NCI-H1436 (cell line): ENCODE results near the gene GRB10.

Source experiments
- DNase-seq: peaks from one replicate; lab custom pipeline; 2025; lab: John Stamatoyannopoulos, UW

Gene GRB10

DNA sequence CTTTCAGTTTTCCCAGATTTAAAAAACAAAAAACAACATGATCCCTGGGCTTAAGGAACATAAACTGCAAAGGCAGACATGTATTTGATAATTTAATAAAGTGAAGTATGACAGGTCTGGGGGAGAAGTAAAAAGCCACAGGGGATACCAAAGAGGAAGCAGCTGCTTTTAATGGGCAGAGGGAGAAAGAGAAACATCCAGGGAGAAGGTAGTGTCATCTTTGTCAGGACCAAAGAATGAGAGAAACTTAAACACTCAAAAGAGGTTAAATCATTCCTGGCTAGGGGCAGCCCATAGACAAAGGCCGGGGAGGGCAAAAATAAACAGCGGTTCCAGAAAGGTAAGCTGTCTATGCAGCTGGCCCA lies 94.5 kb downstream of the GRB10 start:
- no peak for DNase-seq

GRCh38 chr7:50687575-50688225 lies 95.0 kb downstream of the GRB10 start:
- no peak for DNase-seq

DNA sequence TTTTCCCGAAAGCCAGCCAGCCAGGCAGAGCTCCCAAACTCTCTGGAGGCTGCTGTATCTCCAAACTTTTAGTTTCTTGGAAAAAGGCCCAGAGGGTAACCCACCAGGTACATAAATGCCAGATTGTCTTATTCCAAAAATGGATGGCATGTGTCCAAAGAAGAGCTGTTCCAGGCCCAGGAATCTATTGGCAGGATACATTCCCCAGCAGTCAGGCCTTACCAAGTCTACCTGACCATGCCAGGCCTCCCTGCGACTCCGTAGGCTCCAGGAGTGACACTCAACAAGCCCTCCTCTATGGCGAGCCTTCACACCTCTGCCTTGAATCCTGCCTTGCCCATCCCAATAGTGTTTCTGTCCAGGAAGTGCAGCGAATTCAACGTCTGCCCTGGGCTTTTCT lies 95.6 kb downstream of the GRB10 start:
- DNase-seq, result no peak

- no peak for DNase-seq
Measured at GRCh38 chr7:50685135-50686065, 97.3 kb downstream of the GRB10 start.

GRCh38 chr7:50684713-50685075 lies 98.0 kb downstream of the GRB10 start:
- DNase-seq, result no peak

DNA sequence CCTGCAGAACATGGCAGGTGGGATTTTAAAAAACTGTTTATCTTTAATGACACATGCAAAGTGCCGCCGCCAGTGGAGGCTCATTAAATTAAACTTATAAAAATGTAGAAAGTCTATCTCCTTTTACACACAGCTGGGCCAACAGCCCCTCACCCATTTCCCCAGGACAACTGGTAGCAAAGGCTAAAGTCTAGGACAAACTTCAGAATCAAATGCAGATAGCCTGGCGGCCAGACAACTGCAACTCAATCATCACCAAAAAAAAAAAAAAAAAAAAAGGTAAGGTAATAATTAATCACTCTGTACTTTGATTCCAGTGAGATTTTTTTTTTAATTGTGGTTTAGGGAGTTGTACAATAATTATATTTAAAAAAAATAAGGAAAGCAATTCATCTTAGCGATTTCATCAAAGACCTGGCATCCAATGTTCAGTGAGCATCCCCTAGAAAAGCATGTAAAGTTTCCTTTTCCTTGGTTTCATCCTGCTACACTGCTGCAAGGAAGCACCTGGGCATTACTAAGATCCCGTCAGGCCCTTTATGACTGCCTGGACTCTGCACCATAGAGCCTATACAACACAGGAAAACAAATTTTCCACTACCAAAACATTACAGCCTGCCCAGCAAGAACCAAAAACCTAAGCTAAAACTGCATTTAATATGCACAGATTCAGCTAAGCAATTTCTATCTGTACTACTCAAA lies 98.5 kb downstream of the GRB10 start:
- DNase-seq, result no peak

GRCh38 chr7:50682573-50682972 lies 100.1 kb downstream of the GRB10 start:
- DNase-seq, result no peak

GRCh38 chr7:50682079-50682478 lies 100.6 kb downstream of the GRB10 start:
- DNase-seq, result no peak

- DNase-seq, result no peak
Measured at GRCh38 chr7:50681432-50682045, 101.2 kb downstream of the GRB10 start.

- peak; percentile 37 for DNase-seq
Measured at GRCh38 chr7:50679218-50680007, 103.3 kb downstream of the GRB10 start.

GRCh38 chr7:50678586-50678985 lies 104.1 kb downstream of the GRB10 start:
- DNase-seq, result no peak

- no peak for DNase-seq
Measured at GRCh38 chr7:50677638-50677996, 105.1 kb downstream of the GRB10 start.

- DNase-seq, result no peak
Measured at GRCh38 chr7:50676740-50677637, 105.7 kb downstream of the GRB10 start.

DNA sequence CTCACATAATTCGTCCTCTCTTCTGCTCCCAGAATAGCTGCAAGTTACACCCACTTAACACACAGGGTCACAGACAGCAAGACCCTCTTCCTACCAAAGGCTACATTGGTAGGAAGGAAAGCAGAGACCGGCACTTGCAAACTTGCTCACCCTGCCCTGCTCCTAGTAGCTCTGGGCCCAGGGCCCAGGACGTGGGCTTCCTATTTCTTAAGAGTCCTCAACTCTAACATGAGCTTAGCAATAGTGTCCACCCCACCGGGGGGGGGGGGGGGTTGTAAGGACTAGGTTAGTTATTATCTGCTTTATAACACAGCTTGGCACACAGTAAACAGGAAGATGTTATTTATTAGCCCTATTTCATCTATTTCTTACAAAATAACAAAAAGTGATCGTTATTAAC lies 106.6 kb downstream of the GRB10 start:
- no peak for DNase-seq

DNA sequence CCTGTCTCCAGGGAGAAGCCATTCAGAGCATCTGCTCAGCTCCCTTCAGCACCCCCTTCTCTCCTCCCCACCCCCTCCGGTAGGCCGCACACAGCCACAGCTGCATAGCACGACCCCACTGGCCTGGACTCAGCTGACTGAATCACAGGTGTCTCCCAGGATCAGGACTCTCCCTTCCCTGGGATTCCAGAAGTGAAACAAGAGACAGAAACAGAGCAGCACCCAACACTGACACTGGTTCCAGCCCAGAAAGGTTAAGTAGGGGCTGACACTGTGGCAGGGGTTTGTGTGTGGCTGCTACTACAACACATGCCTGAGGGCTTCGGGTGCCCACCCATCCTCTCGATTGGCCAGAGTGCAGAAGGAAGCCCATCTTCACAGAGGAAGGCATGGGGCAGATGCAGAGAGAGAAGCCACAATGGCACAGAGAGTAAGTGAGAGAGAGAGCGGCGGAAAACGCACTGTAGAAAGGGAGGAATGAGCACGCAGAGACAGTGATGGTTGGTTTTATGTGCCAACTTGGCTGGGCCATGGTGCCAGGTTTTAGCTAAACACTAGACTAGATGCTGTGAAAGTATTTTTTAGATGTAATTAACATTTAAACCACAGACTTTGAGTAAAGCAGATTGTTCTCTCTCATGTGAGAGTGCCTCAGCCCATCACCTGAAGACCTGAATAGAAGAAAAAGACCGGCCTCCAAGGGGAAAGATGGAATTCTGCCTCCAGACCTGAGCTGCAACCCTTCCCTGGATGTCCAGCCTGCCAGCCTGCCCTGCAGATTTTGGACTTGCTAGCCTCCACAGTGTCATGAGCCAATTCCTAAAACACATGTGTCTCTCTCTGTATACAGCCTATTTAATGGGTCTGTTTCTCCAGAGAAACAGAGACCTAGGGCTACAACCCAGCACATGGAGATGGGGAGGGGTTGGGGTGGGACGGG lies 107.5 kb downstream of the GRB10 start:
- DNase-seq, result no peak

- DNase-seq, result no peak
Measured at GRCh38 chr7:50674299-50674698, 108.4 kb downstream of the GRB10 start.

DNA sequence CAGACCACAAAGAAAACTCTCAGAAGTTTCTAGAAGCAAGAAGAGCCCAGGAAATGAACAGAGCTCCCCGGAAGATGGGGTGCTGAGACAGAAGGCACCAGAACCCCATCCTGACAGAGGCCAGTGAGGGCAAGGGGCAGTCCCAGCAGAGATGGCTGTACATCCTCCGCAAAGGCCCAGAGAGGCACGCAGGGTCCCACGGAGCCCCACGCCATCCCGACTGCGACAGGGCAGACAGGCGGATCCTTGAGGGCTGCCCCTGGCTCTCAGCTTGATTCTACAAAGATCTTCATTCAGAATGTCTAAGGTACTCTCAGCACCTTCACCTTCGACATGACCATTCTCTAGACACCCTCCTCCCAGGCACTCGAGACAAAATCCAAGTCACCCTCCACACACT lies 109.6 kb downstream of the GRB10 start:
- DNase-seq, result no peak

GRCh38 chr7:50672045-50672444 lies 110.7 kb downstream of the GRB10 start:
- DNase-seq, result no peak

DNA sequence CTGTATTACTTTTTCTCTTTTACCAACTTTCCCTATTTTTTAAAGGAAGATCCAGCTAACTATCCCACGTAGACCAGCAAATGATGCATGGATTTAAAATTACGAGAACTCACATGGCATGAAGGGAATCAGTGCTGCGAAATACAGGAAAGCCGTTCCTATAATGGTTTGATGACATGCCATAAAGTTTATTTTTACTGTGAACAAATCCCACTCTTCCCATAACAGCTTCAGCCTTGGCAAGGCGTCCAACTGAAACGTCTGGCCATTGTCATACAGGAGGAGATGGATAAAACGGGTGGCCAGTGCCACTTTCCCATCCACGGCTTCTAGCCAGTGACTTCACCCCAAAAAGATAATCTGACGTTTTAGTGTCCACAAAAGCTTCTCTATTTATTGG lies 111.3 kb downstream of the GRB10 start:
- DNase-seq, result no peak

DNA sequence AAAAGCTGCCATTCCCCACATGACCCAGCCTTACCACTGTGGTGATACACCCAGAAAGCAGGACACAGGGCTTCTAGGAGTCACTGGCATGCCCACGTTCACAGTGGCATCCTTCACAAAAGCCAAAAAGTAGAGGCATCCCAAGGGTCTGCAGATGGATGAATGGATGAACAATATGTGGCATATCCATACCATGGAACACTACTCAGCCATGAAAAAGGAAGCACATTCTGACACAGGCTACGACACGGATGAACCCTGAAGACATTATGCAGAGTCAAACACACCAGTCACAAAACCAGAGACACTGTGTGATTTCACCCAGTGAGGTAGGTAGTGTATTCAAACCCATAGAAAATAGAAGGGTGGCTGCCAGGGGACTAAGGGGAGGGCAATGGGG lies 112.8 kb downstream of the GRB10 start:
- DNase-seq, result no peak
